Stimulated activated CD8-positive, alpha-beta memory T cell treated with anti-CD3 and anti-CD28 coated beads, Interleukin-15, amount 100 ng/mL, for 1 hour (primary cell): ENCODE measurements around the gene SPECC1.
"Not testable (repeated sequence)": the region's sequence is repeated elsewhere in the genome, so short reads cannot be mapped to it uniquely, and the experiment has no call there.

Experiments
- DNase-seq: peaks from one replicate; pipeline ENCODE4 v3.0.0-alpha.2; 2020; ENCODE audit warnings: low read depth

The SPECC1 gene

GRCh38 chr17:20207262-20207985 lies 198.3 kb downstream of the SPECC1 start:
- DNase-seq: no peak

- no peak for DNase-seq
These were observed 199.6 kb downstream of the SPECC1 start for GRCh38 chr17:20208717-20209116.

DNA sequence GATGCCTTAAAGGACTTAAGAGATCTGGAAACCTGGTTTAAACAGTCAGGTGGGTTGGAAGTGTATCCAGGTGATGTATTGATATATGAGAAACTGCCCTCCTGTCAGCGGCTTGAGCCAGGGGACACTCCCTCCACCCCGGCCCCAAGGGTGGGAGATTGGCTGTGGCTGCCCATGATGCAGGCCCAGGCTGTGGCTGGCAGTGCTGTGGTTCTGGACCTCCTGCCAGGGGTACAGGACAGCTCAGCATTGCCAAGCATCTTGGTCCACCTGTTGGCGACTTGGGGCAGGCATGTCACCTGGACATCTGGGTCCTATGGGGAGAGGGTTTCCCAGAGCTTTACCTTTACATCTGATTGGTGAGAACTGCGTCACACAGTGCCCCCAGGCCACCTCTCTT lies 201.0 kb downstream of the SPECC1 start:
- DNase-seq: no peak

GRCh38 chr17:20210614-20211013 lies 201.5 kb downstream of the SPECC1 start:
- no peak for DNase-seq

DNA sequence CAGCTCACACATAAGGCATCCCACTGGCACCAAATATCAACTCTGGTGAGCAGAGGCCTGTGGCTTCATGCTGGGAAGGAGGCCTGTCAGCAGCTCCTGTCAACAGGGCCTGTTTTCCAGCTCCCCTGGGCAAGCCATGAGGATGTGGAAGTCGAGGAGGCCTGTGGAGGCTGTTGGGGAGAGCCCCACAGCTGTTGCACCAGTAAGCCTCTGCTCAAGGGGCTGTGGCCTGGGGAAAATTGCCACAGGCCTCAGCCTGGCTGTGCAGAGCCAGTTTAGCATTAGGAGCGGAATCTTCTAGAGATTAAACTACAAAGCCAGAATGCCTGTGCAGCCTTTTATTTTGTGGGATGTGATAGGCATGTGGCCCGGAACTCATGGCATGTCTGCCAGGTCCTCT lies 202.1 kb downstream of the SPECC1 start:
- no peak for DNase-seq

DNA sequence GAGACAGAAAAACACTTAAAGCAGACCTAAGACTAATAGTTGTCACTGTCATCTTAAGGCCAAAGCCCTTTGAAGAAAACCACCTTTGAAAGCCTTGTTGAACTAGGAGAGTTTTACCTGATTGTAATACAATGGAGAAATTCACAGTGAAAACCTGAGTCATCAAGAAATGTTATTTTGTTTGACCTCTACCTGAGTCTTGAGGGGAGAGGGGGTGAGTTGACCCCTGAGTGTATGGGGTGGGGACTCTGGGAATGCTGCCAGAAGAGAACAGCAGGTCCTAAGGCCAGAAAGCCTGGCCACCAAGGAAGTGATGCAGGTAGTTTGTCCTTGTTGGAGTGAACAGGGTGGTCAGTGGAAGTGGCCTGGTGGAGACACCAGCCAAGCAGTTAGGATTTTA lies 204.3 kb downstream of the SPECC1 start:
- DNase-seq: no peak

DNA sequence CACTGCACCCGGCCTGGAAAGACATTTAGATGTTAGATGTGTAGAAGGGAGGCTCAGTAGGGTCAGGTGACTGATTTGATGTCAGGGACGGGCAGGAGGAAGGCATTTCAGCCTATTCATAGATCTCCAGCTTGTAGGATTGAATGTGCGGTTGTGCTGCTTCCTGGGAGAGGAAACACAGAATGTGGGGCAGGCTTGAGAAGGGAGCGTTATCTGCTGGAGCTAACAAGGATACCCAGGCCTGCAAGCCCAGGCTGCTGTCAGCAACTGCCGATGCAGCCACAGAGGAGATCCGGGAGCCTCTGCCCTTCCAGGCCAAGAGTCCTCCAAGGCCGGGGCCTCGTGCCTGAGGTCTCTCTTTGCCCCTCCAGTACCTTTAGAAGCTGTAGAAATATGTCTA lies 205.6 kb downstream of the SPECC1 start:
- no peak for DNase-seq

- DNase-seq: no peak
These were observed 207.1 kb downstream of the SPECC1 start for GRCh38 chr17:20216154-20216815.

DNA sequence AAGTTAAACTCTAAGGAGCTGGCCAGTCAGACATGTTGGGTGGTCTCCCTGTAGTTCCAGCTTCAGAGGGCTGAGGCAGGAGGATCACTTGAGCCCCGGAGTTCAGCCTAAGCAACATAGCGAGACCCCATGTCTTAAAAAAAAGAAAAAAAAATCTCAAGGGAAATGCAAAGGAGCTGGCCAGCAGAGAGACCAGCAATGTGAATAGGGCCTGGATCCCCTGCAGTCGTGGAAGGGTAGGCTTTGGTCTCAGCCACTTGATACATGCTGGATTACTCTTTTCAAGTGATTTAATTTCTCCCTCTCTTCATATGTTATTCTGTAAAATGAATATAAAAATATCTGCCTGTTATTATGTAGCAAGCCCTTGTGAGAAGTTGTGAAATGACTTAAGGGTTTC lies 207.7 kb downstream of the SPECC1 start:
- no peak for DNase-seq

DNA sequence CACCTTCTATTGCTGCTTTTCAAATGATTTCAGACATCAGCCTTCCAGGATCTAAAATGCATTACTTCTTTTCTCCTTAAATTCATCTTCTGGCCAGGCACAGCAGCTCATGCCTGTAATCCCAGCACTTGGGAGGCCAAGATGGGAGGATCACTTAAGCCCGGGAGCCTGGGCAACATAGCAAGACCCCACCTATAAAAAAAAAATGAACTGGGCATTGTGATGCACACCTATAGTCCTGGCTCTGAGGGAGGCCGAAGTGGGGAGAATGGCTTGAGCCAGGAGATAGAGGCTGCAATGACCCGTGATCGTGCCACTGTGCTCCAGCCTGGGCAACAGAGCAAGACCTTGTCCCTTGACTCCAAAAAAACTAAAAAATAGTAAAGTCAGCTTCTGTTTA lies 208.5 kb downstream of the SPECC1 start:
- DNase-seq: no peak

DNA sequence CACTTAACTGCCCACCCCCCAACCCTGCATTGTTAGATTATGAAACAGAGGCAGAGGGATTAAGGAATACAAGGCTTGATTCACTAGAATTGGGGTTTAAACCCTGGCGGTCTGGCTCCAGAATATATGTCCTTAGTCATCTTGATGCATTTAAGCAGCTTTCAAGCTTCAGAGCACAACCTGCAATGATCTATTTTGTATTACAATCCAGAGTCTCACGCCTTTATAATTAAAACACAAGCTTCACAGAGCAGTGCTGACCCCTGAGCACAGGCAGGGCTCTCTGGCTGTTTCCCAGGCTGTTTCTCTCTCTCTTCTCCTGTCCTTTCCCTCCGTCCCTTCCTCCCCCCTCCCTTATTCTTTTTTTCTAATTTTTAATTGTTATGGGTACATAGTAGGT lies 209.1 kb downstream of the SPECC1 start:
- DNase-seq: no peak

DNA sequence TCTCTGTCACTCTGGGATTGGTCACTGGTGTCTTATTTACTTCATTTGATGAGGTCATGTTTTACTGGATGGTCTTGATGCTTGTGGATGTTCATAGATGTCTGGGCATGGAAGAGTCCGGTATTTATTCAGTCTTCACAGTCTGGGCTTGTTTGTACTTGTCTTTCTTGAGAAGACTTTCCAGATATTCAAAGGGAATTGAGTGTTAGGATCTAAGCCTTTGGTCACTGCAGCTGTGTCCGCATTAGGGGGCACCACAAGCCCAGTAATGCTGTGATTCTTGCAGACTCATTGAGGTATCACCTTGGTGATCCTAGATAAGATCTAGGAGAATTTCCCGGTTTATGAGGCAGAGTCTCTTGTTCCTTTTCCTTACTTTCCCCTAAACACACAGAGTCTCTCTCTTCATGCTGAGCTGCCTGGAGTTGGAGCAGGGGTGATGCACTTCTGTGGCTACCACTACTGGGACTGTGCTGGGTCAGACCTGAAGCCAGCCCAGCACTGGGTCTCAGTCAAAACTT lies 214.7 kb downstream of the SPECC1 start:
- no peak for DNase-seq

DNA sequence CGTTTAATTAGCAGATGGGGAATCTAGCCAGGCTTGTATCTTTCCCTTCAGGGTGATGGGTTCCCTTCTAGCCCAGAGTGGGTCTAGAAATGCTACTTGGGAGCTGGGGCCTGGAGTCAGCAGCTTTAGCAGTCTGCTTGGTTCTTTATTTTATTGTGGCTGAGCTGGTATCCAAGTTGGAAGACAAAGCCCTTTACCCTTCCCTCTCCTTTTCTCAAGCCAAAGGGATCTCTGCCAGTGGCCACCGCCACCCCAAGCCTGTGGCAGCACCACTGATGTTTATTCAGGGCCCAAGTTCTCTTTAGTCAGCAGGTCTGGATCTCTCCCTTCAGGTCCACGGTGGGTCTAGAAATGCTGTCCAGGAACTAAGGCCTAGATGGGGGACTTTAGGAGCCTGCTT lies 215.2 kb downstream of the SPECC1 start:
- DNase-seq: no peak

DNA sequence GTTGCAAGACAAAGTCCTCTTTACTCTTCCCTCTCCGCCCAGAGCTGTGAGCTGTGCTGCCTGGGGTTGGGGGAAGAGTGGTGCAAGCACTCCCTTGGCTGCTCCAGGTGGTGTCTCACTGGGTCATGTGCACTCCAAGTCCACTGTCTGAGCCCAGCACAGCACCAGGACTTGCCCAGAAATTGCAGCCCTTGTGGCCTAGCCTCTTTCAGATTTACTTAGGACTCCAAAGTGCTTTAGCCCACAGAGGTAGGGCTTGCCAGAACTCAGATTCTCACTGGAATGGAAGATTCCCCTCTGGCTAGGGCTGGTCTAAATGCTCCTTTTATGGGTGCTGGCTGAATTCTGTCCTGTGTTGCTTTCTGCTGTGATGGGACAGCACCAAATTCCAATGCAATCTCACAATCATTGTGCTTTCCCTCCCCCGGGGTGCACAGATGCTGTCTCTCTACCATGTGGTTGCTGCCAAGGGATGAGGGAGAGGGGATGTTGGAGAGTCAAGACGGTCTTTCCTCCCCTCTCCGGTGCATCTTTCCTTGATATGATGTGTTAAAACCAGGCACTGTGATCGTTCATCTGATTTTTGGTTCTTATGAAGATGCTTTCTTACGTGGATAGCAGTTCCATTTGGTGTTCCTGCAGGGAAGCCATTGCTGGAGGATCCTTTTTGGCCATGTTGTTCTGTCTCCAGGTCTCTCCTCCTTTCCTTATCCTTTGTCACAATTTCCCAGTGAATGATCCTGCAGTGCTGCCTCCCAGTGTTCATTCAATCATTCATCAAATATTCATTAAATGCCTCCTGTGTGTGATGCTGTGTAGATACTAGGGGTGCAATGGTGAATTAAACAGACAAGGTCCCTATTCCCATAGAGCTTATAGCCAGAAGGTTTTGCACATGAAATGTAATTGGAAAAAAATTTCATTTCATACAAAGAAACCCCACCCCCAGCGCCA lies 216.3 kb downstream of the SPECC1 start:
- no peak for DNase-seq

DNA sequence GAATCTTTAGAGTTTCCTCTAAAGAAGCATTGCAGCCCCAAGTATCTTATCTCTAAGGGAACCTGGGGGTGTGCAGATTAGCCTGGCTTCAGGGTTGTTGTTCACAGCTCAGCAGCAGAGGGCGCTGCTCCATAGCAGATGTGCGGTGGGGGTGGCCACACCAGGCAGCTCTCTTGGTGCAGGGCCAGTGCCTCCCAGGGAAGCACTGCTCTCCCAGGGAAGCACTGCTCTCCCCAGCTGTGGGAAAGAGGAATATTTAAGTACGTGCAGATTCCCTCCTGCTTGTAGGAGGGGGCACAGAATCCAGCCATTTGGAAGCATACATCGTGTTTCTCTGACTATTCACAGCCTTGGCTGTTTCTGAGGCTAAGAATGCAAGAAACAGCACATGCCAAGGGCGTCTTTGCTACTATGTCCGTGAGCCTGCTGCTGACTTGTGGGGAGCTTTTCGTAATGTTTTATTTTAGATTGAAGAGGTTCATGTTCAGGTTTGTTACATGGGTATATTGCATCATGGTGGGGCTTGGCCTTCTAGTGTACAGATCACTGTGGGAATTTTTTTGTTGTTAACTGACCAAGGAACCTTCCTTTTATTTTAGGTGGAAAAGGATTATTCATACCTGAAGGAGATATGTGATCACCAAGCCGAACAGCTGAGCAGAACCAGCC lies 217.8 kb downstream of the SPECC1 start:
- DNase-seq: peak; percentile 59

DNA sequence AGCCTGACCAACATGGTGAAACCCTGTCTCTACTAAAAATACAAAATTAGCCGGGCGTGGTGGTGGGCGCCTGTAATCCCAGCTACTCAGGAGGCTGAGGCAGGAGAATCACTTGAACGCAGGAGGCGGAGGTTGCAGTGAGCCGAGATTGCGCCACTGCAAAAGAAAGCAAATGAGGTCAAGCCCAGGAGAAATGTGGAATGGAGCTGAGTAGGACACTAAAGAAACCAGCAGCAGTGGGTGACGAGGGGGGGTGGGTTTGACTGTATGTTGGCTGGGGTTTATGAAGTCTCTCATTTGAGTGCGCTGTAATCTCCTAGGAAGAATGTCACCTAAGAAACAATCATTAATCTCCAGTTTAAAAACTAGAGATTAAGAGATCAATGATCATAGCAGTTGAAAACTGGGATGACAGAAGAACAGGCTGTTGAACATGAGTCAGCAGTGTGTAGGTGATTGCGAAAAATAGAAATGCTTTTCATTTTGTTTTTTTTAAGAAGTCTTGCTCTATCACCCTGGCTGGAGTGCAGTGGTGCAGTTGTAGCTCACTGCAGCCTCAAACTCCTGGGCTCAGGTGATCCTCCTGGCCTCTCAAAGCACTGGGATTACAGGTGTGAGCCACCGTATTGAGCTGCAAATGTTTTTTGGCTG lies 218.7 kb downstream of the SPECC1 start:
- DNase-seq: not testable (repeated sequence)

GRCh38 chr17:20228410-20228809 lies 219.3 kb downstream of the SPECC1 start:
- no peak for DNase-seq

GRCh38 chr17:20228860-20229259 lies 219.7 kb downstream of the SPECC1 start:
- DNase-seq: no peak

DNA sequence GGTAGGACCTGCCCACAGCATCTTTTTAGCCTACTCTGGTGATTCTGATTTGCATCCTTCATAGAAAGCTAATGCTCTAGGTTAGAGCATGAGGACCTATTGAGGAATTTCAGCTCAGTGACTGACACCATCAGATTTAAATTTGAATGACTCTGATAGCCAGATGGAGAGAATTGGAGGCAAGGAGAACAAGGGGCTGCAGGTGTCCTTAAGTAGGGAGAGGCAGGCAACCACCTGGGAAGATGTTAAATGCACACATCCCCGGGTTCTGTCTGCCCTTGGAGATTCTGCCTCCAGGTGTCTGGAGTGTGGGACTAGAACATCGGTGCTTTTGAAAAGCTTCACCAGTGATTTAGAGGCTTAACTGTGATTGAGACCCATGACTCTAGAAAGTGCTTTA lies 221.8 kb downstream of the SPECC1 start:
- no peak for DNase-seq

GRCh38 chr17:20232611-20233010 lies 223.5 kb downstream of the SPECC1 start:
- DNase-seq: no peak

GRCh38 chr17:20234276-20234675 lies 225.1 kb downstream of the SPECC1 start:
- peak; percentile 6 for DNase-seq
